Measurements from ENCODE around the gene MDFIC. TPM values are rescaled to one million over a fixed set of nuclear protein-coding genes. Genes with fewer than 3 reads are reported as not detected.
"Not testable (repeated sequence)": the region's sequence is repeated elsewhere in the genome, so short reads cannot be mapped to it uniquely, and the experiment has no call there.

Gene MDFIC
- total RNA-seq, 1 donor from 2014 or later = 25.2 TPM

DNA sequence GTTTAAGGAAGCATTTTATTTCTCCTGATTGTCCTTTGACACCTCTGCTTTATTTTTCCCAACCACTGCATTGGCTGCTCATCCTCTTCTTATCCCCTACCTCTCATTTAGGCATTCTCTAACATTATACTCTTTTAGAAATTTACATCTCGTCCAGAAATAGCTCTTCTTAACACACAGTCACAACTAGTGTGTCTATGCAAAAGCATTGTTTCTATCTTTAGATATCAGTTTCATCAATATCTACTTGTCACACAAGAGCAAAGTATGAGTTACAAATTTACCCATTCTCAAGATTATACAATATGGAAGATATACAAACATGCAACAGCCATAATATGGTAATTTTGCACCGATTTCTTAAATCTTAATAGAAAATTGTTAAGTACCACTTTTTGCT, 35.7 kb upstream of the MDFIC start:
- no peak overlapping the region for H3K4me3 Mint-ChIP-seq
- H3K27me3 Mint-ChIP-seq (ENCODE audit: low read depth) = no peaks in the 10 kb centered on the region
- H3K36me3 Mint-ChIP-seq = no peaks in the 10 kb centered on the region
- TF ChIP-seq, protein P1, sequence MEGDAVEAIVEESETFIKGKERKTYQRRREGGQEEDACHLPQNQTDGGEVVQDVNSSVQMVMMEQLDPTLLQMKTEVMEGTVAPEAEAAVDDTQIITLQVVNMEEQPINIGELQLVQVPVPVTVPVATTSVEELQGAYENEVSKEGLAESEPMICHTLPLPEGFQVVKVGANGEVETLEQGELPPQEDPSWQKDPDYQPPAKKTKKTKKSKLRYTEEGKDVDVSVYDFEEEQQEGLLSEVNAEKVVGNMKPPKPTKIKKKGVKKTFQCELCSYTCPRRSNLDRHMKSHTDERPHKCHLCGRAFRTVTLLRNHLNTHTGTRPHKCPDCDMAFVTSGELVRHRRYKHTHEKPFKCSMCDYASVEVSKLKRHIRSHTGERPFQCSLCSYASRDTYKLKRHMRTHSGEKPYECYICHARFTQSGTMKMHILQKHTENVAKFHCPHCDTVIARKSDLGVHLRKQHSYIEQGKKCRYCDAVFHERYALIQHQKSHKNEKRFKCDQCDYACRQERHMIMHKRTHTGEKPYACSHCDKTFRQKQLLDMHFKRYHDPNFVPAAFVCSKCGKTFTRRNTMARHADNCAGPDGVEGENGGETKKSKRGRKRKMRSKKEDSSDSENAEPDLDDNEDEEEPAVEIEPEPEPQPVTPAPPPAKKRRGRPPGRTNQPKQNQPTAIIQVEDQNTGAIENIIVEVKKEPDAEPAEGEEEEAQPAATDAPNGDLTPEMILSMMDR (IDR thresholded peaks at IDR 0.05; ENCODE audit: unreplicated experiment) = no peak
- no peak for DNase-seq (ENCODE audit: low spot score in 2 of 2, unreplicated experiment in 2 of 2)
- H3K4me1 Mint-ChIP-seq = no peaks in the 10 kb centered on the region
- no peak overlapping the region for H3K27ac Mint-ChIP-seq
- peaks cover 10% of the 10 kb centered on the region for H3K9me3 Mint-ChIP-seq

DNA sequence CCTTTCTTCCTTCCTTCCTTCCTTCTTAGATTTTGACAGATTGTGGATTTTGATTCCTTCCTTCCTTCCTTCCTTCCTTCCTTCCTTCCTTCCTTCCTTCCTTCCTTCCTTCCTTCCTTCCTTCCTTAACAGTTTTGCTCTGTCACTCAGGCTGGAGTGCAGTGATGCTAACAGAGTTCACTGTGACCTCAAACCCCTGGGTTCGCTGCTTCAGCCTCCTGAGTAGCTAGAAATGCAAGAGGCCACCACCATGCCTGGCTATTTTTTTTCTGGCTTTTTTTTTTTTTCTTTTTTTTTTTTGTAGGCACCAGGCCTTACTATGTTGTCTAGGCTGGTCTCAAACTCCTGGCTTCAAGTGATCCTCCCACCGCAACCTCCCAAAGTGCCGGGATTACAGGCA, 32.8 kb upstream of the MDFIC start:
- not testable (repeated sequence) for DNase-seq (ENCODE audit: low spot score in 2 of 2, unreplicated experiment in 2 of 2); H3K36me3 Mint-ChIP-seq; H3K4me3 Mint-ChIP-seq; H3K27ac Mint-ChIP-seq; H3K4me1 Mint-ChIP-seq; H3K27me3 Mint-ChIP-seq (ENCODE audit: low read depth)
- H3K9me3 Mint-ChIP-seq = peaks cover 26% of the 10 kb centered on the region

DNA sequence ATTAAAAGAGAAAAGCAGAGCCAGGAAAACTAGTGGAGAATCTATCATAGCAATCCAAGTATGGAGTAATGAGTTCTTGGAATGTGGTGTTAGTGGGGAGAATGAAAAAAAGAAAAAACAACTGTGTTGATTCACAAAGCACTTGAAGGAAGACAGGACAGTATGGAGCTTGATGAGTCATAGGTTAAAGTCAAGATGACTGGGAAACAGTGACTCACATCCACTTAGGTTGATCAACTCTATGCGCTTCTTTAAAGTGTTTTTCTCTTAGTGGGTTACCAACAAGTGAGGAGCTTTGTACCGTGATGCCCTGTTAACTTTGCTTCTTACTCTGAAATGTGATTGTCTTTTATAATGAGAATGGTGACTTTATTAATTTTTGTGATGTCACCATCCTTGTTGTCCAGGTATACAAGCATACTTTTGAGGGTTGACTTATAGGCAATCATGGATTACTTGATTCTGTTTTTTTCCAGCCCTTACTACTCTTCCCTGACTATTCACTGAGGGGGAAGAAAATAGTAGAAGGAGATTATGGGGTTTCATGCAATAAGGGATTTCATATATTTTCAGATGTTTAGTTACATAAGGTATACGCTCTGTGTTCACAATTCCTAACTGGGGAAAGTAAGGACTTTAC, 32.1 kb upstream of the MDFIC start:
- TF ChIP-seq, protein P1 (IDR thresholded peaks at IDR 0.05; ENCODE audit: unreplicated experiment) = no peak
- Mint-ChIP-seq H3K27ac (no peak overlapping the region), H3K27me3 (ENCODE audit: low read depth) (no peaks in the 10 kb centered on the region), H3K4me1 (no peaks in the 10 kb centered on the region), H3K36me3 (peaks cover 8% of the 10 kb centered on the region), H3K9me3 (peaks cover 26% of the 10 kb centered on the region), H3K4me3 (no peak overlapping the region)
- no peak for DNase-seq (ENCODE audit: low spot score in 2 of 2, unreplicated experiment in 2 of 2)

DNA sequence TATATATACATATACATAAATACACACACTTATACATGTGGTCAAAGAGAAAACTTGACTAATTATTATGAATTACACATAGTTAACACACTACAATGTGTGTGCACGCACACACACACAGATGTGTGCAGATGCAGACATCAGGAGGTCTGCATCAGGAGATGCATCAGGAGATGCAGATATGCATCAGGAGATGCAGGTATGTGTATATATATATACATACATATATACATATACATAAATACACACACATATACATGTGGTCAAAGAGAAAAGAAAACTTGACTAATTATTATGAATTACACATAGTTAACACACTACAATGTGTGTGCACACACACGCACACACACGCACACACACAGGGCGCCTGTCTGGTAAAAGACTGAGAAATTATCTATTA, 31.3 kb upstream of the MDFIC start:
- TF ChIP-seq, protein P1 (IDR thresholded peaks at IDR 0.05; ENCODE audit: unreplicated experiment) = no peak
- DNase-seq (ENCODE audit: low spot score in 2 of 2, unreplicated experiment in 2 of 2) = no peak
- Mint-ChIP-seq H3K4me1 (no peaks in the 10 kb centered on the region), H3K36me3 (peaks cover 8% of the 10 kb centered on the region), H3K27me3 (ENCODE audit: low read depth) (no peaks in the 10 kb centered on the region), H3K9me3 (peaks cover 26% of the 10 kb centered on the region), H3K4me3 (no peak overlapping the region), H3K27ac (no peak overlapping the region)

DNA sequence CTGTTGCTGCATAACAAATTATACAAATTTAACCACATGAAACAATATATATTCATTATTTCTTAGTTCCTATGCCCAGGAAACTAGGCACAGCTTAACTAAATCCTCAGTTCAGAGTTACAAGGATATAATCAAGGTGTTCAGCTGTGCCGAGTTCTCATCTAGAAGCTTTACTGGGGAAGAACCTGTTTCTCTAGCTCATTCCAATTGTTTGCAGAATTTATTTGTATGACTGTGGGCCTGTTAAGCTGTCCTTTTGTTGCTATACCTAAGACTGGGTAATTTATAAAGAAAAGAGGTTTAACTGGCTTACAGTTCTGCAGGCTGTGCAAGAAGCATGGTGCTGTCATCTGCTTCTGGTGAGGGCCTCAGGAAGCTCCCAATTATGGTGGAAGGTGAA, 21.8 kb upstream of the MDFIC start:
- TF ChIP-seq, protein P1 (IDR thresholded peaks at IDR 0.05; ENCODE audit: unreplicated experiment) = no peak
- H3K4me1 Mint-ChIP-seq = peaks cover 6% of the 10 kb centered on the region
- H3K9me3 Mint-ChIP-seq = peaks cover 17% of the 10 kb centered on the region
- no peak overlapping the region for H3K4me3 Mint-ChIP-seq
- no peak for DNase-seq (ENCODE audit: low spot score in 2 of 2, unreplicated experiment in 2 of 2)
- H3K36me3 Mint-ChIP-seq = no peaks in the 10 kb centered on the region
- H3K27me3 Mint-ChIP-seq (ENCODE audit: low read depth) = no peaks in the 10 kb centered on the region
- H3K27ac Mint-ChIP-seq = no peak overlapping the region

DNA sequence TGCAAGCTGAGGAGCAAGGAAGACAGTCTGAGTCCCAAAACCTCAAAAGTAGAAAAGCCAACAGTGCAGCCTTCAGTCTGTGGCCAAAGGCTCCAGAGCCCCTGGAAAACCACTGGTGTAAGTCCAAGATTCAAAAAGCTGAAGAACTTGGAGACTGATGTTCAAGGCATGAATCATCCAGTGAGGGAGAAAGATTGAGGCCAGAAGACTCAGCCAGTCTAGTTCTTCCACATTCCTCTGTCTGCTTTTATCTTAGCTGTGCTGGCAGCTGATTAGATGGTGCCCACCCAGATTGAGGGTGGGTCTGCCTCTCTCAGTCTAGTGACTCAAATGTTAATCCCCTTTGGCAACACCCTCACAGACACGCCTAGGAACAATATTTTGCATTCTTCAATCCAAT, 20.1 kb upstream of the MDFIC start:
- TF ChIP-seq, protein P1 (IDR thresholded peaks at IDR 0.05; ENCODE audit: unreplicated experiment) = no peak
- peaks cover 6% of the 10 kb centered on the region for H3K4me1 Mint-ChIP-seq

More for the DNA sequence above, 20.1 kb upstream of the MDFIC start:
- DNase-seq (ENCODE audit: low spot score in 2 of 2, unreplicated experiment in 2 of 2) = no peak
- H3K36me3 Mint-ChIP-seq = no peaks in the 10 kb centered on the region
- H3K27ac Mint-ChIP-seq = no peak overlapping the region
- peaks cover 17% of the 10 kb centered on the region for H3K9me3 Mint-ChIP-seq
- H3K4me3 Mint-ChIP-seq = no peak overlapping the region
- H3K27me3 Mint-ChIP-seq (ENCODE audit: low read depth) = no peaks in the 10 kb centered on the region
